A549 treated with DMSO at 1 μM for 4 hours (cell line): Measurements from ENCODE around the gene SUN2. TPM values are rescaled to one million over a fixed set of nuclear protein-coding genes. Genes with fewer than 3 reads are reported as not detected.

Experiments
- total RNA-seq: library from RNA; stranded (reverse); fragments of 200-300 nt; extraction: Qiagen RNA extraction; gene quantifications from 5 replicates; pipeline ENCODE4 v1.2.3, GENCODE V29; 2022; ENCODE audit warnings: low read depth

The SUN2 gene, protein sequence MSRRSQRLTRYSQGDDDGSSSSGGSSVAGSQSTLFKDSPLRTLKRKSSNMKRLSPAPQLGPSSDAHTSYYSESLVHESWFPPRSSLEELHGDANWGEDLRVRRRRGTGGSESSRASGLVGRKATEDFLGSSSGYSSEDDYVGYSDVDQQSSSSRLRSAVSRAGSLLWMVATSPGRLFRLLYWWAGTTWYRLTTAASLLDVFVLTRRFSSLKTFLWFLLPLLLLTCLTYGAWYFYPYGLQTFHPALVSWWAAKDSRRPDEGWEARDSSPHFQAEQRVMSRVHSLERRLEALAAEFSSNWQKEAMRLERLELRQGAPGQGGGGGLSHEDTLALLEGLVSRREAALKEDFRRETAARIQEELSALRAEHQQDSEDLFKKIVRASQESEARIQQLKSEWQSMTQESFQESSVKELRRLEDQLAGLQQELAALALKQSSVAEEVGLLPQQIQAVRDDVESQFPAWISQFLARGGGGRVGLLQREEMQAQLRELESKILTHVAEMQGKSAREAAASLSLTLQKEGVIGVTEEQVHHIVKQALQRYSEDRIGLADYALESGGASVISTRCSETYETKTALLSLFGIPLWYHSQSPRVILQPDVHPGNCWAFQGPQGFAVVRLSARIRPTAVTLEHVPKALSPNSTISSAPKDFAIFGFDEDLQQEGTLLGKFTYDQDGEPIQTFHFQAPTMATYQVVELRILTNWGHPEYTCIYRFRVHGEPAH
- total RNA-seq, result 30.3 to 38.3 TPM (median 33.6 TPM) in 5 replicates

DNA sequence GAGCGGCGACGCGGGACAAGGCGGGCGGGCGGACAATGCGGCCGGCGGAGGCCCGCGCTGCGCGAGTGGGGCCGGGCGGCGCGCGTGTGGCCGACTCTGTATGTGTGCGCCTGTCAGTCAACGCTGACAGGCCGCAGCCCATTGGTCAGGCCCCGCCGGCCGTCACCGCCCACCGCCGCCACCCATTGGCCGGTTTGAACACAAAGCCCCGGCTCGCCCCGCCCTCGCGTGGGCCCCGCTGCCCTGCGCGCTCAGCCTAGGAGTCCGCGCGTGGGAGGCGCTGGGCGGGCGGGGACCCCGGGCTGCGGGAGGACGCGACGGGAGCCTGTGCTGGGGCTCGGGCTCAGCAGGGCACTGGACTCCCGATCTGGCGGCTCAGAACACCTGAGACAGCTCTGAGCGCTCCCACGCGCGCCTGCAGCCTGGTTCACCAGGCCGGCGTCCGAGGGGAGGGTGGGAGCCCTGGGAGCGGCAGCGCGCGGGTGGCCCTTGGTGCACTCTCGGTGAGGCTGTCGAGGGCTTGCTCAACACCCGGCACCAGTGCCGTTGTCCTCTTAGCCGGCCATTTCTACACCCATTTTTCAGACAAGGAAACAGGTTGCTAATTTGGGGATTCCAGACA lies at the start of gene SUN2:
Gene SUN2 (minus strand): TSS at position 88 of the 622 bp plus-strand sequence. CDS start 3,370 bp downstream, outside the sequence.

GRCh38 chr22:38793721-38794466 lies 38.1 kb upstream of the SUN2 start, which contains the start of gene DNAL4:
TSS of gene DNAL4 (minus strand) at chr22:38794143. CDS start at chr22:38782731, 11,412 bp downstream.

GRCh38 chr22:38705235-38706100 lies 50.3 kb downstream of the SUN2 start, which contains the start of gene GTPBP1:
TSS of gene GTPBP1 (plus strand) at chr22:38705944. CDS start at chr22:38705956, 12 bp downstream.

GRCh38 chr22:38700789-38701628 lies 54.8 kb downstream of the SUN2 start, which contains the start of gene JOSD1:
TSS of gene JOSD1 (minus strand) at chr22:38700943. CDS start at chr22:38699987, 956 bp downstream.

Other genes starting within 250 kb of the SUN2 start
- 80.0 to 111 TPM (median 106 TPM) in 5 replicates for gene DDX17, start 249.7 kb downstream of the SUN2 start, total RNA-seq
- 2.8 to 5.0 TPM (median 3.5 TPM) in 5 replicates for gene DMC1, start 185.8 kb downstream of the SUN2 start, total RNA-seq
- 0.66 to 1.1 TPM (median 0.73 TPM) in 5 replicates for gene FAM227A, start 99.6 kb downstream of the SUN2 start, total RNA-seq
- gene CBY1, start 99.4 kb downstream of the SUN2 start, total RNA-seq, result 11.8 to 16.5 TPM (median 15.1 TPM) in 5 replicates
- gene TOMM22, start 74.0 kb downstream of the SUN2 start, total RNA-seq, result 61.6 to 82.5 TPM (median 76.0 TPM) in 5 replicates
- gene JOSD1, start 55.1 kb downstream of the SUN2 start, total RNA-seq, result 27.4 to 34.6 TPM (median 32.0 TPM) in 5 replicates
- 9.1 to 12.6 TPM (median 9.9 TPM) in 5 replicates for gene GTPBP1, start 50.1 kb downstream of the SUN2 start, total RNA-seq
- 7.8 to 10.1 TPM (median 10.0 TPM) in 5 replicates for gene DNAL4, start 38.1 kb upstream of the SUN2 start, total RNA-seq
- 11.7 to 16.4 TPM (median 13.2 TPM) in 5 replicates for gene NPTXR, start 88.0 kb upstream of the SUN2 start, total RNA-seq
- gene CBX6, start 116.2 kb upstream of the SUN2 start, total RNA-seq, result 32.7 to 37.6 TPM (median 36.6 TPM) in 5 replicates
- not detected in 5 replicates for gene APOBEC3A, start 201.6 kb upstream of the SUN2 start, total RNA-seq
- 28.1 to 32.2 TPM (median 30.9 TPM) in 5 replicates for gene APOBEC3B, start 226.3 kb upstream of the SUN2 start, total RNA-seq